HCT116 (cell line): ENCODE results near the gene BOC. TPM values are rescaled to one million over a fixed set of nuclear protein-coding genes. Genes with fewer than 3 reads are reported as not detected.
A peak's percentile ranks its signal among the peaks of the same experiment; 100 is the strongest.

Experiments
- ATAC-seq: fragments of 200-7000 bp; cut with Tn5 transposase; 2 replicates; pipeline ENCODE4 v1.9.1; 2020; ENCODE audit warnings: mild to moderate bottlenecking, moderate library complexity
- BruUV-seq: library from RNA; stranded (reverse); fragments of 400-500 nt; replicated peaks from 2 replicates; lab custom pipeline; 2021; lab: Mats Ljungman, UMichigan
- CTCF ChIA-PET: fragments of 300-600 bp; sonication (Branson Sonifier 250); formaldehyde crosslinking; loops from one replicate; lab custom pipeline; 2021; ENCODE audit warnings: antibody characterized with exemption; lab: Charles Lee
- POLR2A ChIA-PET: fragments of 300-600, 350-600 bp; sonication (Branson Sonifier 250); formaldehyde crosslinking; loops from one replicate; lab custom pipeline; 2021; ENCODE audit warnings: antibody characterized with exemption; lab: Charles Lee
- RAD21 ChIA-PET, 2 experiments: fragments of 300-600 bp; sonication (Branson Sonifier 250); formaldehyde crosslinking; loops; one replicate each; lab custom pipeline; 2023; ENCODE audit warnings: low total read pairs in 2 of 2; ENCODE audit not compliant: uncharacterized antibody in 2 of 2, unreplicated experiment in 2 of 2, low non-redundant PET in 1 of 2; lab: Charles Lee
- DNase-seq: peaks from one replicate; pipeline ENCODE4 v3.0.0-alpha.2; 2010; ENCODE audit warnings: low read depth, low spot score
- H2AFZ ChIP-seq: fragments of 200-600 bp; shearing (Covaris generic), sonication (generic); 2 replicates; pipeline ENCODE4 v1.6.1; 2017; ENCODE audit warnings: low read depth, mixed run types, mixed read lengths, antibody characterized with exemption, low read length; ENCODE audit not compliant: poor library complexity, severe bottlenecking
- H3K27ac ChIP-seq: 2 replicates; pipeline ENCODE4 v1.5.1; 2012; ENCODE audit warnings: low read depth, low read length
- H3K27me3 ChIP-seq: fragments of 200-600 bp; sonication (generic); 2 replicates; pipeline ENCODE4 v1.6.1; 2016; ENCODE audit warnings: mixed run types, low read length, mixed read lengths; ENCODE audit not compliant: insufficient read depth
- H3K36me3 ChIP-seq, 2 experiments: fragments of 200-500 bp in 1 of 2; fragments of 200-600 bp in 1 of 2; sonication (Bioruptor generic) in 1 of 2; sonication (generic) in 1 of 2; 2 replicates each; pipeline versions ENCODE4 v1.5.1 to v1.6.1; 2014 to 2016; ENCODE audit warnings: low read length in 2 of 2, inconsistent platforms in 1 of 2, mixed read lengths in 1 of 2, mixed run types in 1 of 2; ENCODE audit not compliant: insufficient read depth in 2 of 2, control insufficient read depth in 1 of 2
- H3K4me1 ChIP-seq, 2 experiments: fragments of 200-600 bp in 1 of 2; sonication (generic) in 1 of 2; 2 replicates each; pipeline versions ENCODE4 v1.5.1 to v1.6.1; 2012 to 2017; ENCODE audit warnings: low read length in 2 of 2, inconsistent platforms in 1 of 2, mild to moderate bottlenecking in 1 of 2, mixed read lengths in 1 of 2, mixed run types in 1 of 2, moderate library complexity in 1 of 2; ENCODE audit not compliant: insufficient read depth in 2 of 2, control insufficient read depth in 1 of 2
- H3K4me2 ChIP-seq: fragments of 200-600 bp; sonication (generic); 2 replicates; pipeline ENCODE4 v1.6.1; 2017; ENCODE audit warnings: mixed run types, low read length, mixed read lengths
- H3K4me3 ChIP-seq, 2 experiments: fragments of 200-600 bp in 1 of 2; sonication (generic) in 1 of 2; replicated peaks in 1 of 2; 2 replicates each; pipeline ENCODE4 v1.5.1; 2011 to 2016; ENCODE audit warnings: low read length in 2 of 2, control low read depth in 1 of 2, low read depth in 1 of 2, mild to moderate bottlenecking in 1 of 2, mixed read lengths in 1 of 2, mixed run types in 1 of 2
- H3K79me2 ChIP-seq: fragments of 200-600 bp; sonication (generic); 2 replicates; pipeline ENCODE4 v1.6.1; 2017; ENCODE audit warnings: mild to moderate bottlenecking, mixed run types, low read length, moderate library complexity, mixed read lengths; ENCODE audit not compliant: insufficient read depth
- H3K9ac ChIP-seq: fragments of 200-600 bp; sonication (generic); 2 replicates; pipeline ENCODE4 v1.6.1; 2016; ENCODE audit warnings: low read length, mixed read lengths
- H3K9me2 ChIP-seq: fragments of 200-600 bp; sonication (generic), shearing (Covaris generic); 2 replicates; pipeline ENCODE4 v1.6.1; 2017; ENCODE audit warnings: mixed run types, mild to moderate bottlenecking, moderate library complexity; ENCODE audit not compliant: insufficient read depth
- H3K9me3 ChIP-seq, 2 experiments: fragments of 200-500 bp in 1 of 2; fragments of 200-600 bp in 1 of 2; sonication (Bioruptor generic) in 1 of 2; sonication (generic) in 1 of 2; 2 replicates each; pipeline ENCODE4 v1.6.1; 2014 to 2017; ENCODE audit warnings: low read length in 2 of 2, mixed read lengths in 2 of 2, inconsistent platforms in 1 of 2, low read depth in 1 of 2, mild to moderate bottlenecking in 1 of 2, mixed run types in 1 of 2, moderate library complexity in 1 of 2; ENCODE audit not compliant: control insufficient read depth in 1 of 2, insufficient read depth in 1 of 2
- H4K20me1 ChIP-seq: fragments of 200-600 bp; sonication (generic), shearing (Covaris generic); 2 replicates; pipeline ENCODE4 v1.6.1; 2017; ENCODE audit warnings: mixed run types, mild to moderate bottlenecking, moderate library complexity; ENCODE audit not compliant: insufficient read depth
- CBX3 ChIP-seq: IDR thresholded peaks from 2 replicates; pipeline ENCODE4 v1.6.1; 2012; ENCODE audit warnings: low read depth
- EGR1 ChIP-seq: IDR thresholded peaks from 2 replicates; pipeline ENCODE4 v1.6.1; 2012; ENCODE audit warnings: low read depth
- ELF1 ChIP-seq: IDR thresholded peaks from 2 replicates; pipeline ENCODE4 v1.6.1; 2012; ENCODE audit warnings: low read depth, borderline replicate concordance
- EZH2 ChIP-seq: fragments of 200-600 bp; sonication (generic); IDR thresholded peaks from 2 replicates; pipeline ENCODE4 v1.6.1; 2017; ENCODE audit warnings: antibody characterized with exemption, mixed run types
- JUND ChIP-seq: IDR thresholded peaks from 2 replicates; pipeline ENCODE4 v1.6.1; 2012
- POLR2AphosphoS5 ChIP-seq: IDR thresholded peaks from 2 replicates; pipeline ENCODE4 v1.6.1; 2011; ENCODE audit warnings: mild to moderate bottlenecking, low read depth, low read length, moderate library complexity
- RAD21 ChIP-seq: IDR thresholded peaks from 2 replicates; pipeline ENCODE4 v1.6.1; 2012; ENCODE audit warnings: low read depth, mild to moderate bottlenecking
- SP1 ChIP-seq: IDR thresholded peaks from 2 replicates; pipeline ENCODE4 v1.6.1; 2012; ENCODE audit warnings: low read depth
- SRF ChIP-seq: IDR thresholded peaks from 2 replicates; pipeline ENCODE4 v1.6.1; 2012; ENCODE audit warnings: low read depth
- YY1 ChIP-seq: IDR thresholded peaks from 2 replicates; pipeline ENCODE4 v1.6.1; 2011; ENCODE audit warnings: low read length, low read depth, moderate library complexity, mild to moderate bottlenecking; ENCODE audit not compliant: insufficient replicate concordance; ENCODE audit errors: extremely low read depth
- ZBTB33 ChIP-seq: IDR thresholded peaks from 2 replicates; pipeline ENCODE4 v1.6.1; 2011; ENCODE audit warnings: mild to moderate bottlenecking, low read length, moderate library complexity; ENCODE audit not compliant: insufficient replicate concordance; ENCODE audit errors: extremely low read depth
- ZFX ChIP-seq: fragments of 450-650 bp; IDR thresholded peaks from 2 replicates; pipeline ENCODE4 v1.6.1; 2017
- ZNF274 ChIP-seq: fragments of 200-500 bp; sonication (Bioruptor generic); IDR thresholded peaks from 2 replicates; pipeline ENCODE4 v1.6.1; 2014; ENCODE audit warnings: mild to moderate bottlenecking, low read depth, low read length, inconsistent platforms
- intact Hi-C: fragments of 100-400 bp; cut with micrococcal nuclease; formaldehyde crosslinking; loops from 2 replicates; pipeline ENCODE4 v1.10.0; 2022
- total RNA-seq: library from RNA; stranded (reverse); gene quantifications from one replicate; pipeline ENCODE4 v1.2.1, GENCODE V29; 2021; ENCODE audit not compliant: unreplicated experiment
- TF ChIP-seq, protein P1 (sequence below): IDR thresholded peaks from 2 replicates; pipeline ENCODE4 v1.6.1; 2012
- TF ChIP-seq, protein P2 (sequence below): IDR thresholded peaks from 2 replicates; pipeline ENCODE4 v1.6.1; 2012

BOC gene
- total RNA-seq, 1 experiment from 2014 or later, result 3.3 TPM

DNA sequence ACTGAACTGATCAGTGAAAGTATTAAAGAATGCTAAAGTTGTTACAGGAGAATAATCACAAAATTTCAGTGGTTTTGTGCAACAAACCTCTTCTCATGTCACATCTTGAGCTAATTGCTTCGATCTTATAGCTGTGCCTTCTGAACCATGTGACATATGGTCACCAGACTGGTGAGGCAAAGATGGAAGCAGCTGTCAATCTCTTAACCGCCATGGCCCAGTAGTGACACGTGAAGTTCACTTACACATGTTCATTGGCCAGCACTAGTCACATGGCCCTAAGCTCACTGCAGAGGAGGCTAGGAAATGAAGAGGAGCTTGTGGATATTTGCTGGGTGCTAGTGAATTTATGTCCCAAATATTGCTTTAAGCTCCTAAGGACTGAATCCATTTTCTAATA, 32.5 kb downstream of the BOC start:
- Histone ChIP-seq H3K36me3 (no peaks in the 10 kb centered on the region), H3K4me2 (no peak overlapping the region), H3K9me3 (no peaks in the 10 kb centered on the region), H3K9me2 (no peaks in the 10 kb centered on the region), H3K4me3 (no peak overlapping the region), H2AFZ (no peak overlapping the region), H3K27ac (no peak overlapping the region), H3K27me3 (no peaks in the 10 kb centered on the region)
- BruUV-seq, result no TSS peak
- intact Hi-C loops, result no loop called here
- no peak for DNase-seq
- CTCF ChIA-PET, result no interaction called here
- TF ChIP-seq SRF (no peak), EGR1 (no peak), ZBTB33 (no peak), EZH2 (no peak), JUND (no peak), ZNF274 (no peak), SP1 (no peak), ELF1 (no peak), RAD21 (no peak), YY1 (no peak), POLR2AphosphoS5 (no peak), ZFX (no peak), CBX3 (no peak)
- TF ChIP-seq, protein P1, sequence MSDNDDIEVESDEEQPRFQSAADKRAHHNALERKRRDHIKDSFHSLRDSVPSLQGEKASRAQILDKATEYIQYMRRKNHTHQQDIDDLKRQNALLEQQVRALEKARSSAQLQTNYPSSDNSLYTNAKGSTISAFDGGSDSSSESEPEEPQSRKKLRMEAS, result no peak
- TF ChIP-seq, protein P2, sequence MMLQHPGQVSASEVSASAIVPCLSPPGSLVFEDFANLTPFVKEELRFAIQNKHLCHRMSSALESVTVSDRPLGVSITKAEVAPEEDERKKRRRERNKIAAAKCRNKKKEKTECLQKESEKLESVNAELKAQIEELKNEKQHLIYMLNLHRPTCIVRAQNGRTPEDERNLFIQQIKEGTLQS, result no peak
- TF ChIP-seq, all 23 proteins: peak for 0
- no peaks in the 10 kb centered on the region for H3K79me2 ChIP-seq
- no peak overlapping the region for H3K9ac ChIP-seq
- RAD21 ChIA-PET, result no interaction called here
- H3K4me1 ChIP-seq, result no peaks in the 10 kb centered on the region
- ATAC-seq, result peak; percentile 38; the same call in 1 of the 2 replicates
- POLR2A ChIA-PET, result no interaction called here
- H4K20me1 ChIP-seq, result no peaks in the 10 kb centered on the region
